WTC11 (cell line): ENCODE measurements around the gene CINP. TPM values are rescaled to one million over a fixed set of nuclear protein-coding genes. Genes with fewer than 3 reads are reported as not detected.

Source experiments
- ATAC-seq: fragments of 200-7000 bp; cut with Tn5 transposase; 2 replicates; pipeline ENCODE4 v1.10.0; 2021; ENCODE audit warnings: mild to moderate bottlenecking, moderate library complexity
- CTCF ChIA-PET: fragments of 300-600 bp; sonication (Branson Sonifier 250); formaldehyde crosslinking; loops from one replicate; lab custom pipeline; 2021; ENCODE audit warnings: antibody characterized with exemption; lab: Charles Lee
- POLR2A ChIA-PET: fragments of 350-600 bp; sonication (Branson Sonifier 250); formaldehyde crosslinking; loops from one replicate; lab custom pipeline; 2021; ENCODE audit warnings: antibody characterized with exemption; lab: Charles Lee
- DNase-seq: peaks from one replicate; pipeline ENCODE4 v3.0.0; 2021; ENCODE audit warnings: low spot score
- H3K27ac Mint-ChIP-seq: 2 replicates; pipeline ENCODE4 v1.8.0; 2021; ENCODE audit warnings: mixed read lengths
- H3K27me3 Mint-ChIP-seq: 2 replicates; pipeline ENCODE4 v1.8.0; 2021; ENCODE audit warnings: low read depth, mild to moderate bottlenecking, moderate library complexity, mixed read lengths
- H3K36me3 Mint-ChIP-seq: 2 replicates; pipeline ENCODE4 v1.8.0; 2021; ENCODE audit warnings: mixed read lengths
- H3K4me1 Mint-ChIP-seq: 2 replicates; pipeline ENCODE4 v1.8.0; 2022; ENCODE audit warnings: mixed read lengths
- H3K4me3 Mint-ChIP-seq: 2 replicates; pipeline ENCODE4 v1.8.0; 2021; ENCODE audit warnings: mild to moderate bottlenecking, moderate library complexity, mixed read lengths
- H3K9me3 Mint-ChIP-seq: 2 replicates; pipeline ENCODE4 v1.8.0; 2021; ENCODE audit warnings: mixed read lengths
- CBFB ChIP-seq: sonication (generic); formaldehyde crosslinking; IDR thresholded peaks from 2 replicates; pipeline ENCODE4 v1.8.1; 2022; ENCODE audit warnings: mild to moderate bottlenecking, low read depth, missing genetic modification reagents
- CDX4 ChIP-seq: fragments of 250-450 bp; sonication (Bioruptor Pico); IDR thresholded peaks from 2 replicates; pipeline ENCODE4 v1.9.0; 2021; ENCODE audit warnings: moderate library complexity, mild to moderate bottlenecking, inconsistent platforms, borderline replicate concordance
- CREM ChIP-seq: sonication (generic); formaldehyde crosslinking; IDR thresholded peaks from 2 replicates; pipeline ENCODE4 v1.8.1; 2022; ENCODE audit warnings: mild to moderate bottlenecking, missing genetic modification reagents, moderate library complexity
- E2F4 ChIP-seq: sonication (generic); formaldehyde crosslinking; IDR thresholded peaks from 2 replicates; pipeline ENCODE4 v1.8.1; 2022; ENCODE audit warnings: low read depth, mild to moderate bottlenecking, moderate library complexity, missing genetic modification reagents, borderline replicate concordance
- E2F5 ChIP-seq: sonication (generic); formaldehyde crosslinking; IDR thresholded peaks from 2 replicates; pipeline ENCODE4 v1.8.1; 2022; ENCODE audit warnings: mild to moderate bottlenecking, moderate library complexity, missing genetic modification reagents
- ELF4 ChIP-seq: sonication (generic); formaldehyde crosslinking; IDR thresholded peaks from 2 replicates; pipeline ENCODE4 v1.8.1; 2022; ENCODE audit warnings: low read depth, mild to moderate bottlenecking, moderate library complexity, missing genetic modification reagents
- ERG ChIP-seq: fragments of 250-450 bp; sonication (Bioruptor Pico); IDR thresholded peaks from 2 replicates; pipeline ENCODE4 v1.8.0; 2021; ENCODE audit warnings: mild to moderate bottlenecking
- FOXP4 ChIP-seq: sonication (generic); formaldehyde crosslinking; IDR thresholded peaks from 2 replicates; pipeline ENCODE4 v1.8.0; 2022; ENCODE audit warnings: mild to moderate bottlenecking, missing genetic modification reagents
- GTF2I ChIP-seq: fragments of 250-450 bp; sonication (Bioruptor Pico); conservative IDR thresholded peaks from 2 replicates; pipeline ENCODE4 v1.4.0; 2021; ENCODE audit warnings: mild to moderate bottlenecking
- IRF1 ChIP-seq: sonication (generic); formaldehyde crosslinking; IDR thresholded peaks from 2 replicates; pipeline ENCODE4 v1.8.0; 2023; ENCODE audit warnings: missing genetic modification reagents
- NFATC4 ChIP-seq: fragments of 250-450 bp; sonication (Bioruptor Pico); IDR thresholded peaks from 2 replicates; pipeline ENCODE4 v1.9.0; 2021; ENCODE audit warnings: mild to moderate bottlenecking
- NFE2L1 ChIP-seq: sonication (generic); formaldehyde crosslinking; IDR thresholded peaks from 2 replicates; pipeline ENCODE4 v1.8.1; 2023; ENCODE audit warnings: missing genetic modification reagents
- NFYB ChIP-seq: sonication (generic); formaldehyde crosslinking; conservative IDR thresholded peaks from 2 replicates; pipeline ENCODE4 v1.8.0; 2022; ENCODE audit warnings: low read depth, missing genetic modification reagents
- PREB ChIP-seq: sonication (generic); formaldehyde crosslinking; IDR thresholded peaks from 2 replicates; pipeline ENCODE4 v1.8.1; 2022; ENCODE audit warnings: mild to moderate bottlenecking, missing genetic modification reagents, moderate library complexity, borderline replicate concordance
- RELA ChIP-seq: sonication (generic); formaldehyde crosslinking; IDR thresholded peaks from 2 replicates; pipeline ENCODE4 v1.8.1; 2022; ENCODE audit warnings: missing genetic modification reagents, mild to moderate bottlenecking, borderline replicate concordance
- SMAD4 ChIP-seq: sonication (generic); formaldehyde crosslinking; IDR thresholded peaks from 2 replicates; pipeline ENCODE4 v1.8.0; 2022; ENCODE audit warnings: mild to moderate bottlenecking, missing genetic modification reagents
- TEAD1 ChIP-seq: sonication (generic); formaldehyde crosslinking; IDR thresholded peaks from 2 replicates; pipeline ENCODE4 v1.8.0; 2022; ENCODE audit warnings: mild to moderate bottlenecking, missing genetic modification reagents
- USF2 ChIP-seq: sonication (generic); formaldehyde crosslinking; IDR thresholded peaks from 2 replicates; pipeline ENCODE4 v1.8.1; 2023; ENCODE audit warnings: mild to moderate bottlenecking, missing genetic modification reagents, moderate library complexity
- ZNF423 ChIP-seq: fragments of 250-450 bp; sonication (Bioruptor Pico); IDR thresholded peaks from 2 replicates; pipeline ENCODE4 v2.1.2; 2022; ENCODE audit warnings: mild to moderate bottlenecking, moderate library complexity
- ZNF512 ChIP-seq: sonication (generic); formaldehyde crosslinking; IDR thresholded peaks from 2 replicates; pipeline ENCODE4 v1.8.1; 2022; ENCODE audit warnings: missing genetic modification reagents, borderline replicate concordance
- ZSCAN18 ChIP-seq: fragments of 250-450 bp; sonication (Bioruptor Pico); IDR thresholded peaks from 2 replicates; pipeline ENCODE4 v2.1.2; 2022; ENCODE audit warnings: mild to moderate bottlenecking, moderate library complexity
- total RNA-seq: library from RNA; stranded (reverse); gene quantifications from 3 replicates; pipeline ENCODE4 v1.2.3, GENCODE V29; 2021

Gene CINP
- total RNA-seq, 1 experiment from 2014 or later = 38.3 TPM

GRCh38 chr14:102346645-102347044, 16.0 kb downstream of the CINP start (continued):
- TF ChIP-seq NFATC4 (CRISPR knock-in tag) (no peak), SMAD4 (no peak)

GRCh38 chr14:102345232-102345631, 17.5 kb downstream of the CINP start:
- ChIA-PET CTCF (no interaction called here), POLR2A (no interaction called here)
- H3K9me3 Mint-ChIP-seq = no peaks in the 10 kb centered on the region
- no peak for ATAC-seq
- no peaks in the 10 kb centered on the region for H3K4me1 Mint-ChIP-seq
- H3K27ac Mint-ChIP-seq = no peak overlapping the region
- no peak for DNase-seq
- H3K36me3 Mint-ChIP-seq = peaks cover 30% of the 10 kb centered on the region
- H3K4me3 Mint-ChIP-seq = no peak overlapping the region
- TF ChIP-seq IRF1 (CRISPR knock-in tag) (no peak), PREB (CRISPR knock-in tag) (no peak), CDX4 (CRISPR knock-in tag) (no peak), GTF2I (CRISPR knock-in tag) (no peak), CBFB (no peak), ZNF423 (CRISPR knock-in tag) (no peak), NFYB (CRISPR knock-in tag) (no peak), ERG (CRISPR knock-in tag) (no peak), TEAD1 (CRISPR knock-in tag) (no peak), ZNF512 (CRISPR knock-in tag) (no peak), NFATC4 (CRISPR knock-in tag) (no peak)
- H3K27me3 Mint-ChIP-seq = no peaks in the 10 kb centered on the region

- CTCF ChIA-PET = no interaction called here
- no peak overlapping the region for H3K4me3 Mint-ChIP-seq
- H3K27ac Mint-ChIP-seq = no peak overlapping the region
- H3K4me1 Mint-ChIP-seq = no peaks in the 10 kb centered on the region
- POLR2A ChIA-PET = no interaction called here
- DNase-seq = no peak
- peaks cover 28% of the 10 kb centered on the region for H3K36me3 Mint-ChIP-seq
- ATAC-seq = no peak
- no peaks in the 10 kb centered on the region for H3K9me3 Mint-ChIP-seq
- no peaks in the 10 kb centered on the region for H3K27me3 Mint-ChIP-seq
- TF ChIP-seq E2F5 (CRISPR knock-in tag) = no peak
- TF ChIP-seq ZSCAN18 = no peak
- no peak for TF ChIP-seq CREM (CRISPR knock-in tag)
- no peak for TF ChIP-seq FOXP4 (CRISPR knock-in tag)
- TF ChIP-seq USF2 = no peak
- no peak for TF ChIP-seq RELA (CRISPR knock-in tag)
- TF ChIP-seq ELF4 (CRISPR knock-in tag) = no peak
- TF ChIP-seq NFE2L1 (CRISPR knock-in tag) = no peak
- no peak for TF ChIP-seq E2F4 (CRISPR knock-in tag)
Measured at GRCh38 chr14:102344485-102344884, 18.2 kb downstream of the CINP start.
